Dermis microvascular lymphatic vessel endothelial cell (primary cell): ENCODE results near the gene GAGE13. TPM values are rescaled to one million over a fixed set of nuclear protein-coding genes. Genes with fewer than 3 reads are reported as not detected.
"Not testable (repeated sequence)": the region's sequence is repeated elsewhere in the genome, so short reads cannot be mapped to it uniquely, and the experiment has no call there.

ENCODE experiments used
- DNase-seq, 2 donors: peaks; one replicate each; pipeline versions ENCODE4 v3.0.0 to v3.0.0-alpha.2; 2010; ENCODE audit warnings: low read depth in 2 of 2
- total RNA-seq: library from RNA; depleted of rRNA; stranded (reverse); fragments of >200 nt; gene quantifications from 2 replicates; pipeline ENCODE4 v1.2.1, GENCODE V29; 2014

The GAGE13 gene
- total RNA-seq, 1 donor from 2014 or later: not detected

DNA sequence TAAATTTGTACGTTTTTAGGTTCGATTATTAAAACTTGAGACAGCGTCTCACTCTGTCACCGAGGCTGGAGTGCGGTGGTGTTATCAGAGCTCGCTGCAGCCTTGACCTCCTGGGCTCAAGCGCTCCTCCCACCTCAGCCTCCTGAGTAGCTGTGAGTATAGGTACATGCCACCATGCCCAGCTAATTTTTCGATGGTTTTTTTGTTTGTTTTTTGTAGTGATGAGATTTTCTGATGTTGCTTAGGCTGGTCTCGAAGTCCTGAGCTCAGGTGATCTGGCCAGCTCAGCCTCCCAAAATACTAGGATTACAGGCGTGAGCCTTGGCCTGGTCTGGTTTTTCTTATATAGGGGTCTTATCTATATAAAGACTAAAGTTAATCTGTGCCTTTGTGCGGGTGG lies 961 bp upstream of the GAGE13 start:
- not testable (repeated sequence) for DNase-seq

DNA sequence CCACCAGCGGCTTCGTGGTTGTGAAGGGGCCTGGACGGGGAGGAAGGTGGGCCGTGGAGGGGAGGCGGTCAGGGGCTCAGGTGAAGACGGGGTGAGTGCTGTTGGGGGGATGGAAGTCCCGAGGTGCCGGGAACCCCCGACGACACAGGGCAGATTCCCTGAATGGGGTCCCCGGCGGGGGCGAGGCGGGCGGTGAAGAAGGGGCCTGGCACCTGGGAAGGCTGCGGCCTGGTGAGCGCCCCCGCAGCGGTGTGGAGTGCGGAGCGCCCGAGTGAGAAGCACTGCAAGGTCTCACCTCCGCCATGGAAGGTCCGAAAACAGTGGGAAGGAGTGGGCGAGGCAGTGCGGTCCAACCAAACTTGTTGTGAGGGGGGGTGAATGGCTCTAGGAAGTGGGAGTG lies 459 bp downstream of the GAGE13 start:
- not testable (repeated sequence) for DNase-seq

DNA sequence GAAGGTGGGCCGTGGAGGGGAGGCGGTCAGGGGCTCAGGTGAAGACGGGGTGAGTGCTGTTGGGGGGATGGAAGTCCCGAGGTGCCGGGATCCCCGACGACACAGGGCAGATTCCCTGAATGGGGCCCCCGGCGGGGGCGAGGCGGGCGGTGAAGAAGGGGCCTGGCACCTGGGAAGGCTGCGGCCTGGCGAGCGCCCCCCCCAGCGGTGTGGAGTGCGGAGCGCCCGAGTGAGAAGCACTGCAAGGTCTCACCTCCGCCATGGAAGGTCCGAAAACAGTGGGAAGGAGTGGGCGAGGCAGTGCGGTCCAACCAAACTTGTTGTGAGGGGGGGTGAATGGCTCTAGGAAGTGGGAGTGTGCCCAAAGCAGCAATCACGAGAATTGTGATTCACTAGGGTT lies 10.1 kb downstream of the GAGE13 start:
- not testable (repeated sequence) for DNase-seq

GRCh38 chrX:49344496-49345175 lies 13.3 kb downstream of the GAGE13 start:
- DNase-seq: not testable (repeated sequence)

- DNase-seq: not testable (repeated sequence)
Observed at GRCh38 chrX:49345402-49345801, 14.0 kb downstream of the GAGE13 start.

DNA sequence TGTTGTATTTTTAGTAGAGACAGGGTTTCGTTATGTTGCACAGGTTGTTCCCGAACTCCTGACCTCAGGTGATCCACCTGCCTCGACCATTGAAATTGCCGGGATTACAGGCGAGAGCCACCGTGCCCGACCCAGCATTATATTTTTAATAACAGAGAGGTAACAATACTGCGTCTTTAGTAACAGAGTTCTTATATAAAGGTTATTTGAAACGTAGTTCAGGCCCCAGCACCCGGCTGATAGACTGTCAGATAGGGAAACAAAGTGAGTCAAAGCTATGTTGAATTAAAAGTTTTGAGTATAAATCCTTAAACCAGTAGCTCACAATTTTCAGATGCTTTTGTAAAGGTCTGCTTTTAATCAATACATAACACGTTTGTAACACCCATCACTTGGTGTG lies 14.8 kb downstream of the GAGE13 start:
- DNase-seq: not testable (repeated sequence)

Other genes starting within 250 kb of the GAGE13 start
- 16.8 and 19.1 TPM in 2 replicates for gene GPKOW, start 207.8 kb upstream of the GAGE13 start, total RNA-seq
- 0.39 and 0.51 TPM in 2 replicates for gene MAGIX, start 168.8 kb upstream of the GAGE13 start, total RNA-seq
- gene PLP2, start 159.7 kb upstream of the GAGE13 start, total RNA-seq: 12.0 and 12.2 TPM in 2 replicates
- 3.0 and 4.4 TPM in 2 replicates for gene PRICKLE3, start 145.2 kb upstream of the GAGE13 start, total RNA-seq
- gene SYP, start 131.4 kb upstream of the GAGE13 start, total RNA-seq: 0.13 TPM in 2 replicates
- gene CACNA1F, start 98.2 kb upstream of the GAGE13 start, total RNA-seq: under 0.01 TPM in 2 replicates
- gene CCDC22, start 96.1 kb upstream of the GAGE13 start, total RNA-seq: 7.6 and 8.5 TPM in 2 replicates
- not detected in 2 replicates for gene FOXP3, start 66.9 kb upstream of the GAGE13 start, total RNA-seq
- 1.0 and 3.2 TPM in 2 replicates for gene PPP1R3F, start 61.8 kb upstream of the GAGE13 start, total RNA-seq
- not detected in 2 replicates for gene GAGE10, start 27.9 kb upstream of the GAGE13 start, total RNA-seq
- not detected in 2 replicates for gene GAGE12J, start 9.5 kb upstream of the GAGE13 start, total RNA-seq
- not detected in 2 replicates for gene GAGE12C, start 200.6 kb downstream of the GAGE13 start, total RNA-seq
- not detected in 2 replicates for gene GAGE12D, start 210.2 kb downstream of the GAGE13 start, total RNA-seq
- gene GAGE12E, start 219.7 kb downstream of the GAGE13 start, total RNA-seq: not detected in 2 replicates
- gene GAGE12F, start 229.3 kb downstream of the GAGE13 start, total RNA-seq: not detected in 2 replicates
- gene GAGE12G, start 238.8 kb downstream of the GAGE13 start, total RNA-seq: not detected in 2 replicates
- not detected in 2 replicates for gene GAGE12H, start 248.4 kb downstream of the GAGE13 start, total RNA-seq